GM12878 (cell line): ENCODE results near the gene LRGUK. TPM values are rescaled to one million over a fixed set of nuclear protein-coding genes. Genes with fewer than 3 reads are reported as not detected.

Source experiments
- ATAC-seq: fragments of 200-7000 bp; cut with Tn5 transposase; 3 replicates; pipeline ENCODE4 v1.9.1; 2020; ENCODE audit warnings: mild to moderate bottlenecking, moderate library complexity
- BruUV-seq: library from RNA; stranded (reverse); fragments of 400-500 nt; replicated peaks from 2 replicates; lab custom pipeline; 2021; lab: Mats Ljungman, UMichigan
- CTCF ChIA-PET: fragments of 300-600 bp; sonication (Branson Sonifier 250); formaldehyde crosslinking; extraction: SDS; loops from one replicate; lab custom pipeline; 2021; ENCODE audit warnings: inconsistent platforms; lab: Yijun Ruan, JAX
- POLR2A ChIA-PET: fragments of 350-600 bp; formaldehyde crosslinking; extraction: SDS; loops from one replicate; lab custom pipeline; 2021; ENCODE audit warnings: inconsistent platforms; lab: Charles Lee
- RAD21 ChIA-PET: fragments of 300-600 bp; sonication (Branson Sonifier 250); formaldehyde crosslinking; loops from one replicate; lab custom pipeline; 2023; ENCODE audit warnings: antibody characterized with exemption; ENCODE audit not compliant: unreplicated experiment; lab: Charles Lee
- SMC1A ChIA-PET: fragments of 300-600 bp; sonication (Branson Sonifier 250); formaldehyde crosslinking; loops from one replicate; lab custom pipeline; 2023; ENCODE audit not compliant: unreplicated experiment, uncharacterized antibody; lab: Charles Lee
- DNase-seq: peaks from one replicate; pipeline ENCODE4 v3.0.0-alpha.2; 2011; ENCODE audit warnings: low read depth, low spot score
- FAIRE-seq: peaks from 3 replicates; lab custom pipeline; 2011; peaks lifted over from hg19 to GRCh38; lab: Jason Lieb, UNC
- H2AFZ ChIP-seq: 2 replicates; pipeline ENCODE4 v1.6.0; 2011; ENCODE audit warnings: low read depth, low read length, control low read depth; ENCODE audit not compliant: control insufficient read depth
- H3K27ac ChIP-seq: 2 replicates; pipeline ENCODE4 v1.5.1; 2011; ENCODE audit warnings: control low read depth; ENCODE audit not compliant: control insufficient read depth, insufficient read depth
- H3K27me3 ChIP-seq, 2 experiments: replicated peaks in 1 of 2; 2 replicates each; pipeline versions ENCODE4 v1.6.0 to v1.6.1; 2011; ENCODE audit warnings: low read length in 1 of 2; ENCODE audit not compliant: control insufficient read depth in 2 of 2, insufficient read depth in 2 of 2
- H3K36me3 ChIP-seq, 2 experiments: 2 replicates each; pipeline ENCODE4 v1.5.1; 2011; ENCODE audit warnings: low read length in 1 of 2; ENCODE audit not compliant: control insufficient read depth in 2 of 2, insufficient read depth in 2 of 2
- H3K4me1 ChIP-seq: 2 replicates; pipeline ENCODE4 v1.6.1; 2011; ENCODE audit warnings: mild to moderate bottlenecking, low read length, moderate library complexity, mixed read lengths; ENCODE audit not compliant: control insufficient read depth, insufficient read depth
- H3K4me2 ChIP-seq: 2 replicates; pipeline ENCODE4 v1.6.0; 2011; ENCODE audit warnings: control low read depth; ENCODE audit not compliant: control insufficient read depth, insufficient read depth
- H3K4me3 ChIP-seq: fragments of 200-600 bp; sonication (generic); 2 replicates; pipeline ENCODE4 v1.5.1; 2016
- H3K79me2 ChIP-seq: 2 replicates; pipeline ENCODE4 v1.6.0; 2011; ENCODE audit warnings: low read length; ENCODE audit not compliant: control insufficient read depth, insufficient read depth
- H3K9ac ChIP-seq: 2 replicates; pipeline ENCODE4 v1.8.0; 2011; ENCODE audit warnings: low read length, control low read depth, mixed read lengths; ENCODE audit not compliant: control insufficient read depth, insufficient read depth
- H3K9me3 ChIP-seq: replicated peaks from 3 replicates; pipeline ENCODE4 v1.5.1; 2011; ENCODE audit warnings: mild to moderate bottlenecking, low read length; ENCODE audit not compliant: control insufficient read depth, insufficient read depth
- H4K20me1 ChIP-seq: 2 replicates; pipeline ENCODE4 v1.6.0; 2011; ENCODE audit not compliant: control insufficient read depth, insufficient read depth
- CBX5 ChIP-seq: sonication (generic); IDR thresholded peaks from 2 replicates; pipeline ENCODE4 v1.6.1; 2016; ENCODE audit warnings: low read depth, moderate library complexity, mild to moderate bottlenecking, inconsistent platforms
- CHD2 ChIP-seq: IDR thresholded peaks from 2 replicates; pipeline ENCODE4 v1.6.1; 2011; ENCODE audit warnings: low read depth, low read length, improper control_type of control experiment, borderline replicate concordance
- CHD4 ChIP-seq: fragments of 200-600 bp; sonication (generic); IDR thresholded peaks from 2 replicates; pipeline ENCODE4 v1.6.1; 2016; ENCODE audit warnings: mild to moderate bottlenecking
- CUX1 ChIP-seq: IDR thresholded peaks from 2 replicates; pipeline ENCODE4 v1.6.1; 2012; ENCODE audit warnings: improper control_type of control experiment, low read depth, low read length; ENCODE audit not compliant: insufficient replicate concordance
- EGR1 ChIP-seq, 2 experiments: IDR thresholded peaks; 1 replicate in 1 of 2; 2 replicates in 1 of 2; pipeline ENCODE4 v1.6.1; 2011 to 2012; ENCODE audit warnings: low read depth in 2 of 2, low read length in 2 of 2, borderline replicate concordance in 1 of 2, mild to moderate bottlenecking in 1 of 2, moderate library complexity in 1 of 2
- ESRRA ChIP-seq: IDR thresholded peaks from 2 replicates; pipeline ENCODE4 v1.6.1; 2012; ENCODE audit warnings: mild to moderate bottlenecking, low read length, improper control_type of control experiment
- GABPA ChIP-seq: IDR thresholded peaks from 2 replicates; pipeline ENCODE4 v1.6.1; 2014; ENCODE audit warnings: antibody characterized with exemption, low read depth, mild to moderate bottlenecking, inconsistent platforms
- NBN ChIP-seq: fragments of 450-650 bp; IDR thresholded peaks from 2 replicates; pipeline ENCODE4 v1.6.1; 2016
- POLR2AphosphoS2 ChIP-seq: IDR thresholded peaks from 2 replicates; pipeline ENCODE4 v1.6.1; 2011; ENCODE audit warnings: low read depth, mild to moderate bottlenecking, low read length, improper control_type of control experiment, moderate library complexity
- RCOR1 ChIP-seq: conservative IDR thresholded peaks from 2 replicates; pipeline ENCODE4 v1.6.1; 2012; ENCODE audit warnings: low read depth, low read length, improper control_type of control experiment
- SIN3A ChIP-seq: IDR thresholded peaks from 2 replicates; pipeline ENCODE4 v1.6.1; 2012; ENCODE audit warnings: low read depth, low read length, improper control_type of control experiment
- ZBED1 ChIP-seq: IDR thresholded peaks from 2 replicates; pipeline ENCODE4 v1.6.1; 2016; ENCODE audit warnings: borderline replicate concordance
- ZNF217 ChIP-seq: fragments of 450-650 bp; IDR thresholded peaks from 2 replicates; pipeline ENCODE4 v1.6.1; 2017; ENCODE audit warnings: antibody characterized with exemption, mild to moderate bottlenecking
- WGBS: methylation state at CpG from one replicate; pipeline ENCODE4 v1.1.6; 2016; ENCODE audit warnings: low lambda C conversion rate; ENCODE audit not compliant: insufficient replicate concordance, insufficient coverage; ENCODE audit errors: missing lambda C conversion rate; 5-methylcytosine and 5-hydroxymethylcytosine counted together
- in situ Hi-C: fragments of 300-500 bp; cut with MboI; formaldehyde crosslinking; loops from 9 replicates; pipeline ENCODE4 v1.14.3; 2018; ENCODE audit warnings: mixed read lengths
- intact Hi-C: fragments of 100-400 bp; cut with micrococcal nuclease; formaldehyde crosslinking; loops from one replicate; pipeline ENCODE4 v1.14.2; 2022; ENCODE audit not compliant: unreplicated experiment
- polyA plus RNA-seq, 11 experiments: library from polyadenylated mRNA; depleted of rRNA in 4 of 11; unstranded in 6 of 11; stranded (reverse) in 5 of 11; fragments of >200 nt; fragmentation: Nextera tagmentation in 4 of 11; fragmentation: Illumina TruSeq in 1 of 11; extraction: Ambion mirVana in 4 of 11; extraction: Trizol in 1 of 11; gene quantifications; 1 replicate in 1 of 11; 2 replicates in 10 of 11; pipeline versions ENCODE4 v1.2.1 to v1.2.3, GENCODE V29; 2011 to 2016; ENCODE audit warnings: inconsistent platforms in 2 of 11, missing spikeins in 2 of 11, low read depth in 1 of 11
- total RNA-seq, 4 experiments: library from RNA; depleted of rRNA in 3 of 4; stranded (reverse); fragments of >200 nt in 3 of 4; fragmentation: Illumina TruSeq in 1 of 4; extraction: Trizol in 1 of 4; gene quantifications; 2 replicates each; pipeline versions ENCODE4 v1.2.1 to v1.2.3, GENCODE V29; 2013 to 2021
- TF ChIP-seq, protein P1 (sequence below): IDR thresholded peaks from 2 replicates; pipeline ENCODE4 v1.6.1; 2011; ENCODE audit warnings: low read depth, mild to moderate bottlenecking, low read length, moderate library complexity, borderline replicate concordance; ENCODE audit errors: extremely low read depth

Gene LRGUK
- total and polyA plus RNA-seq, 10 of the 15 experiments (the other 5 are each of a cell fraction or from before 2014, with no cell fraction given): 0.04 to 0.14 (median 0.08) TPM; not detected in 3

- ATAC-seq (no peak), FAIRE-seq (no peak), DNase-seq (no peak)
- POLR2A ChIA-PET: no interaction called here
- Histone ChIP-seq H3K36me3 (no peaks in the 10 kb centered on the region), H4K20me1 (no peaks in the 10 kb centered on the region), H2AFZ (no peak overlapping the region), H3K9me3 (no peaks in the 10 kb centered on the region), H3K27ac (no peak overlapping the region), H3K4me3 (no peak overlapping the region), H3K27me3 (no peaks in the 10 kb centered on the region), H3K4me2 (no peak overlapping the region), H3K79me2 (no peaks in the 10 kb centered on the region), H3K9ac (no peak overlapping the region)
- CTCF ChIA-PET: interaction anchor here (1.1 kb wide), 1 partner anchor 43 kb away, joined by 3 read pairs; no protein-coding TSS in a partner anchor
- SMC1A ChIA-PET: no interaction called here
- no TSS peak for BruUV-seq
- in situ Hi-C loops (no loop called here), intact Hi-C loops (no loop called here)
- RAD21 ChIA-PET: no interaction called here
- TF ChIP-seq ZNF217 (no peak), CHD2 (no peak), RCOR1 (no peak), CHD4 (no peak), POLR2AphosphoS2 (no peak), NBN (no peak), GABPA (no peak), EGR1 (IDR thresholded peaks at IDR 0.05; ENCODE audit: borderline replicate concordance in 1 of 2, low read depth in 2 of 2, low read length in 2 of 2) (no peak), ZBED1 (no peak), CUX1 (no peak), SIN3A (no peak), ESRRA (no peak), CBX5 (no peak)
- TF ChIP-seq, protein P1, sequence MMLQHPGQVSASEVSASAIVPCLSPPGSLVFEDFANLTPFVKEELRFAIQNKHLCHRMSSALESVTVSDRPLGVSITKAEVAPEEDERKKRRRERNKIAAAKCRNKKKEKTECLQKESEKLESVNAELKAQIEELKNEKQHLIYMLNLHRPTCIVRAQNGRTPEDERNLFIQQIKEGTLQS: no peak
- TF ChIP-seq, all 136 proteins: peak for 0
- H3K4me1 ChIP-seq: no peaks in the 10 kb centered on the region
- WGBS: 33% methylated on average over 6 of the region's 6 CpGs
Measured at GRCh38 chr7:134179036-134180011, 52.2 kb downstream of the LRGUK start.
